SU-DHL-6 (cell line): ENCODE data around the gene HNF4A.

Source experiments
- EZH2phosphoT487 ChIP-seq: fragments of 200-600 bp; sonication (generic), shearing (Covaris generic); conservative IDR thresholded peaks from 2 replicates; pipeline ENCODE4 v1.6.1; 2018; ENCODE audit warnings: mild to moderate bottlenecking, antibody characterized with exemption, low read length, moderate library complexity, mixed read lengths
- TF ChIP-seq, protein P1 (sequence below): fragments of 200-600 bp; sonication (generic); IDR thresholded peaks from one replicate; pipeline ENCODE4 v1.5.1; 2017; ENCODE audit warnings: antibody characterized with exemption, mild to moderate bottlenecking, low read length, moderate library complexity; ENCODE audit not compliant: insufficient read depth, poor library complexity, severe bottlenecking

DNA sequence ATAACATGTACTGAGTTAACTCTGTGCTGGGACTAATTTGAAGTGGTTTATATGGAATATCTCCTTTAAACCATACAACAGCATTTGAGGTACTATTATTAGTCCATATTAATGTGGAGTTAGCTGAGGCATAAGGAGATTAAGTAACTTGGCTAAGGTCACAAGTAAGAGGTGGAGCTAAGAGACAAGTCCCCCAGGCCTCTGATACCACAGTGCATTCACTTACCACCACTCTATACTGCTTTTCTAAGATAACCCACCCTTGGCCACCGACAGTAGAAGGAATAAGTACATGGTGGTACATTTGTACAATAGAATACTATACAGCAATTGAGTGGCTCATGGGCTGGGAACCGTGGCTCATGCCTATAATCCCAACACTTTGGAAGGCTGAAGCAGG lies 103.8 kb downstream of the HNF4A start:
- TF ChIP-seq, protein P1, sequence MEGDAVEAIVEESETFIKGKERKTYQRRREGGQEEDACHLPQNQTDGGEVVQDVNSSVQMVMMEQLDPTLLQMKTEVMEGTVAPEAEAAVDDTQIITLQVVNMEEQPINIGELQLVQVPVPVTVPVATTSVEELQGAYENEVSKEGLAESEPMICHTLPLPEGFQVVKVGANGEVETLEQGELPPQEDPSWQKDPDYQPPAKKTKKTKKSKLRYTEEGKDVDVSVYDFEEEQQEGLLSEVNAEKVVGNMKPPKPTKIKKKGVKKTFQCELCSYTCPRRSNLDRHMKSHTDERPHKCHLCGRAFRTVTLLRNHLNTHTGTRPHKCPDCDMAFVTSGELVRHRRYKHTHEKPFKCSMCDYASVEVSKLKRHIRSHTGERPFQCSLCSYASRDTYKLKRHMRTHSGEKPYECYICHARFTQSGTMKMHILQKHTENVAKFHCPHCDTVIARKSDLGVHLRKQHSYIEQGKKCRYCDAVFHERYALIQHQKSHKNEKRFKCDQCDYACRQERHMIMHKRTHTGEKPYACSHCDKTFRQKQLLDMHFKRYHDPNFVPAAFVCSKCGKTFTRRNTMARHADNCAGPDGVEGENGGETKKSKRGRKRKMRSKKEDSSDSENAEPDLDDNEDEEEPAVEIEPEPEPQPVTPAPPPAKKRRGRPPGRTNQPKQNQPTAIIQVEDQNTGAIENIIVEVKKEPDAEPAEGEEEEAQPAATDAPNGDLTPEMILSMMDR = no peak
- no peak for TF ChIP-seq EZH2phosphoT487
